Measurements from ENCODE around the gene MMP19.

DNA sequence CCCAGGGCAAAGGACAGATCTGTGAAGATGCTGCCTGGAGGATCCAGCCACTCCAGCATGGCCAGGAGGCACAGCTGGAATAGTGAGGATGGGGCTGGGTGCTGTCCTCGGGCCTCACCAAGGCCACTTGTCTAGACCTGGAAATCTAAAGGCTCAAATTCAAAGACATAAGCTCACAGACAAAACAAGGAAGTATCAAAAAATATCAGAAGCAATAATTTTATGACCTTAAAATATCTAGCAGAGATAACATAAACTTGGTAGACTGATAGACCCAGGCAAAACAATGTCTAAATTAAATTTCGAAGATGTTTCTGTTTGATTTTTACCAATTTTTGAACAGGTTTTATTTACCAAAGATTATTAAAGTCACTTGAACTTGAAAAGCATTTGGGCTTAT lies 22.6 kb upstream of the MMP19 start:
- no peak for TF ChIP-seq POLR2A (IDR thresholded peaks at IDR 0.05)
- TF ChIP-seq, protein P1, sequence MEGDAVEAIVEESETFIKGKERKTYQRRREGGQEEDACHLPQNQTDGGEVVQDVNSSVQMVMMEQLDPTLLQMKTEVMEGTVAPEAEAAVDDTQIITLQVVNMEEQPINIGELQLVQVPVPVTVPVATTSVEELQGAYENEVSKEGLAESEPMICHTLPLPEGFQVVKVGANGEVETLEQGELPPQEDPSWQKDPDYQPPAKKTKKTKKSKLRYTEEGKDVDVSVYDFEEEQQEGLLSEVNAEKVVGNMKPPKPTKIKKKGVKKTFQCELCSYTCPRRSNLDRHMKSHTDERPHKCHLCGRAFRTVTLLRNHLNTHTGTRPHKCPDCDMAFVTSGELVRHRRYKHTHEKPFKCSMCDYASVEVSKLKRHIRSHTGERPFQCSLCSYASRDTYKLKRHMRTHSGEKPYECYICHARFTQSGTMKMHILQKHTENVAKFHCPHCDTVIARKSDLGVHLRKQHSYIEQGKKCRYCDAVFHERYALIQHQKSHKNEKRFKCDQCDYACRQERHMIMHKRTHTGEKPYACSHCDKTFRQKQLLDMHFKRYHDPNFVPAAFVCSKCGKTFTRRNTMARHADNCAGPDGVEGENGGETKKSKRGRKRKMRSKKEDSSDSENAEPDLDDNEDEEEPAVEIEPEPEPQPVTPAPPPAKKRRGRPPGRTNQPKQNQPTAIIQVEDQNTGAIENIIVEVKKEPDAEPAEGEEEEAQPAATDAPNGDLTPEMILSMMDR (IDR thresholded peaks at IDR 0.05): no peak
